OCI-LY1 (cell line): ENCODE data around the gene MYD88.

Experiments
- H2AFZ ChIP-seq: fragments of 200-600 bp; sonication (generic), shearing (Covaris generic); 2 replicates; pipeline ENCODE4 v1.6.0; 2014; ENCODE audit warnings: antibody characterized with exemption, mild to moderate bottlenecking, low read length
- H3F3A ChIP-seq: fragments of 200-600 bp; sonication (generic), shearing (Covaris generic); 2 replicates; pipeline ENCODE4 v1.6.0; 2014; ENCODE audit warnings: mild to moderate bottlenecking, antibody characterized with exemption, low read length, moderate library complexity; ENCODE audit not compliant: insufficient read depth
- H3K27ac ChIP-seq: fragments of 200-600 bp; sonication (generic); 2 replicates; pipeline ENCODE4 v1.5.1; 2014; ENCODE audit warnings: low read length, mixed run types, mild to moderate bottlenecking, low read depth; ENCODE audit not compliant: poor library complexity, severe bottlenecking
- H3K27me3 ChIP-seq: fragments of 200-600 bp; sonication (generic); 2 replicates; pipeline ENCODE4 v1.6.0; 2014; ENCODE audit warnings: antibody characterized with exemption, mild to moderate bottlenecking, low read length, moderate library complexity; ENCODE audit not compliant: insufficient read depth
- H3K36me3 ChIP-seq: fragments of 200-600 bp; sonication (generic); 2 replicates; pipeline ENCODE4 v1.6.1; 2014; ENCODE audit warnings: mild to moderate bottlenecking, antibody characterized with exemption, low read length, moderate library complexity, mixed read lengths; ENCODE audit not compliant: insufficient read depth
- H3K4me1 ChIP-seq: fragments of 200-600 bp; sonication (generic); 2 replicates; pipeline ENCODE4 v1.5.1; 2014; ENCODE audit warnings: mild to moderate bottlenecking, low read length, moderate library complexity; ENCODE audit not compliant: insufficient read depth, severe bottlenecking
- H3K4me2 ChIP-seq: fragments of 200-600 bp; sonication (generic), shearing (Covaris generic); 2 replicates; pipeline ENCODE4 v1.6.1; 2014; ENCODE audit warnings: low read length
- H3K4me3 ChIP-seq: fragments of 200-600 bp; sonication (generic); 2 replicates; pipeline ENCODE4 v1.5.1; 2014; ENCODE audit warnings: low read length, low read depth, mild to moderate bottlenecking, mixed read lengths; ENCODE audit not compliant: poor library complexity, severe bottlenecking
- H3K79me2 ChIP-seq: fragments of 200-600 bp; shearing (Covaris generic); 2 replicates; pipeline ENCODE4 v1.6.1; 2016; ENCODE audit warnings: mixed run types, low read length, mixed read lengths; ENCODE audit not compliant: insufficient read depth
- H3K9ac ChIP-seq: fragments of 200-600 bp; sonication (generic), shearing (Covaris generic); 2 replicates; pipeline ENCODE4 v1.6.1; 2014; ENCODE audit warnings: mild to moderate bottlenecking, low read length, mixed read lengths
- H3K9me2 ChIP-seq: fragments of 200-600 bp; sonication (generic), shearing (Covaris generic); 2 replicates; pipeline ENCODE4 v1.6.1; 2014; ENCODE audit warnings: low read depth, mild to moderate bottlenecking, low read length, mixed read lengths
- H3K9me3 ChIP-seq: fragments of 200-600 bp; shearing (Covaris generic); 2 replicates; pipeline ENCODE4 v1.6.1; 2014; ENCODE audit warnings: low read length, mixed read lengths
- H4K20me1 ChIP-seq: fragments of 200-600 bp; sonication (generic), shearing (Covaris generic); 2 replicates; pipeline ENCODE4 v1.6.0; 2016; ENCODE audit warnings: mild to moderate bottlenecking, low read length; ENCODE audit not compliant: insufficient read depth
- CTCF ChIP-seq: fragments of 200-600 bp; sonication (generic), shearing (Covaris generic); IDR thresholded peaks from 2 replicates; pipeline ENCODE4 v1.5.1; 2017; ENCODE audit warnings: mild to moderate bottlenecking, antibody characterized with exemption, low read length, moderate library complexity, mixed read lengths
- EZH2 ChIP-seq: fragments of 200-600 bp; sonication (generic), shearing (Covaris generic); IDR thresholded peaks from 2 replicates; pipeline ENCODE4 v1.8.0; 2017; ENCODE audit warnings: borderline replicate concordance, mixed run types, mild to moderate bottlenecking, antibody characterized with exemption, low read length, moderate library complexity, mixed read lengths

The MYD88 gene

GRCh38 chr3:38173834-38174418 is 35.5 kb downstream of the MYD88 start:
- H3K27me3 ChIP-seq = no peaks in the 10 kb centered on the region
- no peaks in the 10 kb centered on the region for H4K20me1 ChIP-seq
- H3K9me2 ChIP-seq = no peaks in the 10 kb centered on the region
- peak overlapping the region; percentile 6 for H3K27ac ChIP-seq
- H3K4me2 ChIP-seq = peak overlapping the region; percentile 37
- TF ChIP-seq EZH2 (no peak), CTCF (no peak)
- peak overlapping the region; percentile 3 for H3K4me3 ChIP-seq
- peaks cover 40% of the 10 kb centered on the region for H3K4me1 ChIP-seq
- peak overlapping the region; percentile 1; the same call in 1 of the 2 replicates for H3K9ac ChIP-seq
- no peaks in the 10 kb centered on the region for H3F3A ChIP-seq
- peaks cover 92% of the 10 kb centered on the region for H3K79me2 ChIP-seq
- H3K36me3 ChIP-seq = no peaks in the 10 kb centered on the region
- no peak overlapping the region for H2AFZ ChIP-seq
- no peaks in the 10 kb centered on the region for H3K9me3 ChIP-seq

DNA sequence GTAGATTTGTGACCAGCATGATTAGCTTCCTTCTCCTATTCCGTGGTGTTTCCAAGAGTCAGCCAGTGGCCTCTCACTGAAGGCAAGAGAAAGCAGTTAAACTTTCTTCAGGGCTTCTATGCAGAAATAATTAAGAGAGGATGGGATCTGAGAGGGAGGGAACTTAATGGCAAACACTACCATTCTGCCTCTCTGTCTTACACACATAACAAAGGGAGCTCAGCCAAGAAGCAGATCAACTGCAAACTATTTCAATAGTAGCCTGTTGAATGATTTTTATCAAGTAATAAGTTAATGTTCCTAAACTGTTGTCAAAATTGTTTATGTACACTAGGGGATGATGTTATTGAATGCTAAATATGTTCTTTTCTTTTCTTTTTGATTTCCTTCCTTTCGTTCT is 38.7 kb downstream of the MYD88 start:
- no peak overlapping the region for H3K27ac ChIP-seq
- H3K79me2 ChIP-seq = peaks cover 74% of the 10 kb centered on the region
- no peak overlapping the region for H3K9ac ChIP-seq
- H4K20me1 ChIP-seq = no peaks in the 10 kb centered on the region
- no peaks in the 10 kb centered on the region for H3K27me3 ChIP-seq
- H3K36me3 ChIP-seq = 0 out of 2 replicates have a peak, but pooled peaks cover 5% of the 10 kb centered on the region
- no peaks in the 10 kb centered on the region for H3K9me2 ChIP-seq
- H3K4me3 ChIP-seq = no peak overlapping the region
- H3K9me3 ChIP-seq = no peaks in the 10 kb centered on the region
- TF ChIP-seq EZH2 (no peak), CTCF (no peak)
- no peak overlapping the region for H2AFZ ChIP-seq
- no peaks in the 10 kb centered on the region for H3F3A ChIP-seq
- peaks cover 21% of the 10 kb centered on the region for H3K4me1 ChIP-seq
- H3K4me2 ChIP-seq = no peak overlapping the region

- Histone ChIP-seq H3K36me3 (peaks cover 50% of the 10 kb centered on the region), H3K79me2 (peaks cover 6% of the 10 kb centered on the region)
These were observed 48.3 kb downstream of the MYD88 start for GRCh38 chr3:38186781-38187180.

More at GRCh38 chr3:38186781-38187180, 48.3 kb downstream of the MYD88 start:
- Histone ChIP-seq H4K20me1 (no peaks in the 10 kb centered on the region), H2AFZ (no peak overlapping the region), H3K4me2 (no peak overlapping the region), H3K4me1 (no peaks in the 10 kb centered on the region), H3K27ac (no peak overlapping the region), H3K4me3 (no peak overlapping the region), H3F3A (no peaks in the 10 kb centered on the region), H3K9me2 (no peaks in the 10 kb centered on the region), H3K9me3 (peaks cover 3% of the 10 kb centered on the region; the same call in 1 of the 2 replicates), H3K27me3 (no peaks in the 10 kb centered on the region), H3K9ac (no peak overlapping the region)
- TF ChIP-seq EZH2 (no peak), CTCF (no peak)
